Muscle of leg (tissue), 11 donors: ENCODE measurements around the gene LAMC1. TPM values are rescaled to one million over a fixed set of nuclear protein-coding genes. Genes with fewer than 3 reads are reported as not detected.
"Not testable (repeated sequence)": the region's sequence is repeated elsewhere in the genome, so short reads cannot be mapped to it uniquely, and the experiment has no call there.

Experiments used
- DNase-seq: peaks from one replicate; pipeline ENCODE4 v3.0.0; 2013
- H3K27ac ChIP-seq: one replicate; pipeline ENCODE4 v1.5.1; 2013; ENCODE audit warnings: mild to moderate bottlenecking, low read length, control low read depth
- H3K27me3 ChIP-seq: one replicate; pipeline ENCODE4 v1.6.1; 2013; ENCODE audit warnings: low read length; ENCODE audit not compliant: control insufficient read depth, insufficient read depth
- H3K36me3 ChIP-seq: one replicate; pipeline ENCODE4 v1.6.1; 2013; ENCODE audit warnings: low read length; ENCODE audit not compliant: control insufficient read depth, insufficient read depth
- H3K4me1 ChIP-seq: one replicate; pipeline ENCODE4 v1.6.1; 2013; ENCODE audit warnings: low read length; ENCODE audit not compliant: control insufficient read depth, insufficient read depth
- H3K4me3 ChIP-seq: one replicate; pipeline ENCODE4 v1.5.1; 2013; ENCODE audit warnings: low read length, control low read depth
- H3K9me3 ChIP-seq: replicated peaks from 2 replicates; pipeline ENCODE4 v1.6.1; 2013; ENCODE audit warnings: low read depth, low read length; ENCODE audit not compliant: control insufficient read depth
- WGBS: methylation state at CpG from one replicate; pipeline ENCODE4 v1.1.5; 2013; ENCODE audit warnings: missing lambda C conversion rate; ENCODE audit not compliant: insufficient coverage; 5-methylcytosine and 5-hydroxymethylcytosine counted together
- polyA plus RNA-seq, 8 donors: library from polyadenylated mRNA; unstranded; fragments of 120-200 nt; gene quantifications; one replicate each; pipeline versions ENCODE4 v1.2.1 to v1.2.3, GENCODE V29; 2013; ENCODE audit warnings: inconsistent platforms in 1 of 8, low replicate concordance in 1 of 8; ENCODE audit not compliant: insufficient read length in 8 of 8, insufficient read depth in 1 of 8
- total RNA-seq: library from RNA; stranded (reverse); fragments of 120-200 nt; gene quantifications from one replicate; pipeline ENCODE4 v1.2.4, GENCODE V29; 2013

The LAMC1 gene
- total and polyA plus RNA-seq, 9 donors, result 203 to 436 (median 311) TPM

- H3K4me1 ChIP-seq, result peaks cover 4% of the 10 kb centered on the region
- H3K27ac ChIP-seq, result no peak overlapping the region
- no peak for DNase-seq
- H3K4me3 ChIP-seq, result no peak overlapping the region
- no peaks in the 10 kb centered on the region for H3K9me3 ChIP-seq
- H3K27me3 ChIP-seq, result no peaks in the 10 kb centered on the region
- 67% methylated on average over 1 of the region's 2 CpGs for WGBS
- no peaks in the 10 kb centered on the region for H3K36me3 ChIP-seq
Observed at GRCh38 chr1:183058851-183059502, 35.8 kb downstream of the LAMC1 start.

- Histone ChIP-seq H3K9me3 (no peaks in the 10 kb centered on the region), H3K36me3 (peaks cover 2% of the 10 kb centered on the region), H3K4me1 (peaks cover 4% of the 10 kb centered on the region), H3K4me3 (no peak overlapping the region), H3K27ac (peak overlapping the region; percentile 52), H3K27me3 (no peaks in the 10 kb centered on the region)
- DNase-seq, result peak; percentile 45
Observed at GRCh38 chr1:183061194-183061593, 38.0 kb downstream of the LAMC1 start.

DNA sequence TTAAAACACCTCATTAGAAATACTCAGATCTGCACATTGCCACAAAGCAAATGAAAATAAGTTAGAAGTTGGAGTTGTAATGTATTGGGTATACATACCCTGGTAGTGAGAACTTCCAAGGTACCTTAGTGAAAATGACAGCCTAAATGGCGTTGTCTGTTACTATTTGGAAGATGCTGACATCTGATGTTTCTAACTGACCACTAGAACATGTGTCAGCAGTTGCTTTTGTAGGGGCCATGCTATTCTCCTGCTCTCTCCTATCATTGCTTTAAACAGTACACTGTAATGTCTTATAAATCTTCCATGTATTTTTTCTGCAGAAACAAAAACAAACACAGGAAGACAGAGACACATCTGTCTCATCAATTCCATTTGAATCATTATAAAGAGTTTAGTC, 40.1 kb downstream of the LAMC1 start:
- H3K27me3 ChIP-seq, result no peaks in the 10 kb centered on the region
- H3K4me1 ChIP-seq, result peaks cover 4% of the 10 kb centered on the region
- no peaks in the 10 kb centered on the region for H3K9me3 ChIP-seq
- H3K4me3 ChIP-seq, result no peak overlapping the region
- no CpG with 5 or more reads among the region's 1 CpG for WGBS
- H3K27ac ChIP-seq, result no peak overlapping the region
- H3K36me3 ChIP-seq, result peaks cover 2% of the 10 kb centered on the region
- no peak for DNase-seq

- DNase-seq, result no peak
- H3K4me3 ChIP-seq, result no peak overlapping the region
- WGBS, result 71% methylated on average over 1 of the region's 6 CpGs
- H3K4me1 ChIP-seq, result peaks cover 3% of the 10 kb centered on the region
- H3K9me3 ChIP-seq, result no peaks in the 10 kb centered on the region
- no peak overlapping the region for H3K27ac ChIP-seq
- H3K27me3 ChIP-seq, result no peaks in the 10 kb centered on the region
- peaks cover 2% of the 10 kb centered on the region for H3K36me3 ChIP-seq
Observed at GRCh38 chr1:183065168-183065706, 42.0 kb downstream of the LAMC1 start.

GRCh38 chr1:183066432-183066831, 43.2 kb downstream of the LAMC1 start:
- not testable (repeated sequence) for DNase-seq, H3K4me1 ChIP-seq, H3K27ac ChIP-seq, H3K27me3 ChIP-seq, H3K36me3 ChIP-seq, H3K4me3 ChIP-seq, H3K9me3 ChIP-seq
- WGBS, result no CpG with 5 or more reads among the region's 2 CpGs

GRCh38 chr1:183069562-183070216, 46.5 kb downstream of the LAMC1 start:
- H3K4me1 ChIP-seq, result peaks cover 22% of the 10 kb centered on the region
- H3K27ac ChIP-seq, result no peak overlapping the region
- no peak for DNase-seq

DNA sequence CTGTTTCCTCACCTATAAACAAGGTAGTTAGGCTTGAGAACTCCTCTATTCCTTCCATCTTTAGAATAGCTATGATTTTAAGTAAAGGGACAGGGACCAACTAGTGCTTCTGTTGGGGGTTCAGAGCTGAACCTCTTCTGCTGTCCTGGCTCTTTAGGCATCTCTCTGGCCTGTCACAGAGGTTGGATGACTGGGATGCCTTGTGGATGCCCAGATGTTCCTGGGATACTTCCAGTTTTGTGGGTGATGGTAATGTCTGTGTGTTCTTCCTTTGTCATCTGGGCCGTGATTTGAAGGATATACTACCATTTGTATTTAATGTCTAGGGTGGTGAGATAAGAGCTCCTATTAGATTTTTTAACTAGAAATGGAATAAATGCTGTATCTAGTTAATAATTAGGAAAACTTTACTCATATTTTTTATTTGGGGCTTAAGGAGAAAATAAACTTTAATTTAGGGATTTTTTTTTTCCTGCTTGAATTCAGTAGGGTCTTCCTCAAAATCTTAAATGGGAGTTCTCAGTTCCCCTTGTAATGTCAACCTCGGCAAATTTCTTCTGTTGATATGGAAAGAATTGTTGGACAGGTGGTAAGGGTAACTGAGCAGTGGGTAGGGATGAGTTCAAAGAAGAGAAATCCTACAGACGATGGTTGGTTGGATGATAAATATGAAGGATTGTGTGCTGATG, 47.2 kb downstream of the LAMC1 start:
- DNase-seq, result no peak
- Histone ChIP-seq H3K4me3 (no peak overlapping the region), H3K27me3 (no peaks in the 10 kb centered on the region), H3K27ac (peak overlapping the region; percentile 74), H3K9me3 (no peaks in the 10 kb centered on the region), H3K4me1 (peaks cover 22% of the 10 kb centered on the region), H3K36me3 (no peaks in the 10 kb centered on the region)
- no CpG with 5 or more reads among the region's 3 CpGs for WGBS

More at GRCh38 chr1:183069562-183070216, 46.5 kb downstream of the LAMC1 start:
- Histone ChIP-seq H3K9me3 (no peaks in the 10 kb centered on the region), H3K4me3 (no peak overlapping the region), H3K36me3 (peaks cover 2% of the 10 kb centered on the region), H3K27me3 (no peaks in the 10 kb centered on the region)
- WGBS, result no CpG with 5 or more reads among the region's 4 CpGs

DNA sequence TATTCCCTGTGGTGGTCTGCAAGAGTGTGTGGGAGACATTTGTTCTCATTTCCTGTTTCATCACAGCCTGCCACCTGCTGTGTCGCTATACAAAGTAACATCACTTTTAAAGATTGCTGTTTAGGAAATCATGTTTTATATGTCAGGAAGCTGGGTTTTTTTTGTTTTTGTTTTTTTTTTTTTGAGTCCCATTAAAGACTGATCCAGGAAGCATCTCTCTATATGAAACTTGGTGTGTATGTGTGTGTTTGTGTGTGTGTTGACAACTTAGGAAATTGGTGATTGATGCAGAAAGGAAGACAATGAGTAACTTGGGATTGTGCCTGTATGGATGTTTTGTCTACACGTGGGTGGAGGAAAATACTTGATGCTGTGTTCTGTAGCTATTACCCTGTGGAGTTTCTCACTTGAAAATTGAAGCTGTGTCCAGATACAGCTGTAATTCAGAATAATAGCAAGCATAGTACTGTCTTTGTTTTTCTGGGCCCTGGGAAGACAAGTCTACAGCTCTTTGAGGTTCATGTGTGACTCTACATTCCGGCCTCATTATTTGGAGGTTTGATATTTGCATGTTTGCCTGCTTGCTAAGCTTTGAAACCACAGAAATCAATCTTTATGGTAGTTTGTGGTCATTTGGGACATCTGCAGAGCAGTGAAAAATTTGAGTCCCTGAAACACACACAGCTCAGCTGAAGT, 47.9 kb downstream of the LAMC1 start:
- H3K27ac ChIP-seq, result peak overlapping the region; percentile 74
- peak; percentile 93 for DNase-seq
- WGBS, result 15% methylated on average over 2 of the region's 3 CpGs
- H3K4me3 ChIP-seq, result no peak overlapping the region
- no peaks in the 10 kb centered on the region for H3K36me3 ChIP-seq
- peaks cover 22% of the 10 kb centered on the region for H3K4me1 ChIP-seq
- H3K27me3 ChIP-seq, result no peaks in the 10 kb centered on the region
- no peaks in the 10 kb centered on the region for H3K9me3 ChIP-seq

- 94% methylated on average over 3 of the region's 7 CpGs for WGBS
- H3K9me3 ChIP-seq, H3K27ac ChIP-seq, H3K27me3 ChIP-seq, H3K4me3 ChIP-seq, DNase-seq, H3K36me3 ChIP-seq: not testable (repeated sequence)
- H3K4me1 ChIP-seq, result peaks cover 22% of the 10 kb centered on the region
Observed at GRCh38 chr1:183072595-183072994, 49.4 kb downstream of the LAMC1 start.

GRCh38 chr1:183073320-183073719, 50.1 kb downstream of the LAMC1 start:
- Histone ChIP-seq H3K9me3 (no peaks in the 10 kb centered on the region), H3K4me3 (no peak overlapping the region), H3K27me3 (no peaks in the 10 kb centered on the region), H3K4me1 (peaks cover 22% of the 10 kb centered on the region), H3K36me3 (no peaks in the 10 kb centered on the region), H3K27ac (no peak overlapping the region)
- no peak for DNase-seq
